Spleen (tissue), 11 donors: ENCODE data around the gene PCDHGA11. TPM values are rescaled to one million over a fixed set of nuclear protein-coding genes. Genes with fewer than 3 reads are reported as not detected.
"Not testable (repeated sequence)": the region's sequence is repeated elsewhere in the genome, so short reads cannot be mapped to it uniquely, and the experiment has no call there.

ENCODE experiments used
- DNase-seq: peaks from one replicate; pipeline ENCODE4 v3.0.0-alpha.2; 2020
- H3K27ac ChIP-seq, 8 donors: fragments of 200-600 bp; sonication (generic) in 7 of 8; 1 replicate in 4 of 8; 2 replicates in 4 of 8; pipeline versions ENCODE4 v1.5.0 to v1.8.0; 2016 to 2021; ENCODE audit warnings: inconsistent platforms in 4 of 8, mild to moderate bottlenecking in 4 of 8, moderate library complexity in 1 of 8
- H3K27me3 ChIP-seq, 7 donors: fragments of 200-600 bp; sonication (generic) in 6 of 7; replicated peaks in 1 of 7; 1 replicate in 4 of 7; 2 replicates in 3 of 7; pipeline versions ENCODE4 v1.5.0 to v1.8.0; 2016 to 2021; ENCODE audit warnings: inconsistent platforms in 3 of 7, mild to moderate bottlenecking in 1 of 7
- H3K36me3 ChIP-seq, 6 donors: fragments of 200-600 bp; sonication (generic) in 5 of 6; 1 replicate in 4 of 6; 2 replicates in 2 of 6; pipeline versions ENCODE4 v1.5.0 to v1.8.0; 2016 to 2021; ENCODE audit warnings: inconsistent platforms in 2 of 6
- H3K4me1 ChIP-seq, 6 donors: fragments of 200-600 bp; sonication (generic) in 5 of 6; 1 replicate in 3 of 6; 2 replicates in 3 of 6; pipeline versions ENCODE4 v1.5.0 to v1.8.0; 2016 to 2021; ENCODE audit warnings: inconsistent platforms in 3 of 6
- H3K4me3 ChIP-seq, 8 donors: fragments of 200-600 bp; sonication (generic) in 7 of 8; 1 replicate in 4 of 8; 2 replicates in 4 of 8; pipeline versions ENCODE4 v1.5.0 to v1.8.0; 2016 to 2021; ENCODE audit warnings: inconsistent platforms in 4 of 8, mild to moderate bottlenecking in 4 of 8, moderate library complexity in 2 of 8
- H3K9me3 ChIP-seq, 8 donors: fragments of 200-600 bp; sonication (generic) in 7 of 8; 1 replicate in 4 of 8; 2 replicates in 4 of 8; pipeline versions ENCODE4 v1.5.0 to v1.8.0; 2016 to 2021; ENCODE audit warnings: inconsistent platforms in 4 of 8
- POLR2A ChIP-seq, 3 donors: fragments of 450-650 bp; IDR thresholded peaks; one replicate each; pipeline ENCODE4 v1.5.1; 2017; ENCODE audit warnings: antibody characterized with exemption in 3 of 3, mild to moderate bottlenecking in 1 of 3
- POLR2AphosphoS5 ChIP-seq, 3 donors: sonication (generic); formaldehyde crosslinking; IDR thresholded peaks; one replicate each; pipeline ENCODE4 v1.5.1; 2017; ENCODE audit warnings: antibody characterized with exemption in 3 of 3
- WGBS, 5 donors: extraction: QIAGEN DNeasy Blood & Tissue Kit in 3 of 5; methylation state at CpG; one replicate each; pipeline versions ENCODE4 v1.1.5 to v1.1.7; 2013 to 2018; 5-methylcytosine and 5-hydroxymethylcytosine counted together
- intact Hi-C: fragments of 100-400 bp; cut with DNase I; formaldehyde crosslinking; loops from one replicate; pipeline ENCODE4 v1.15.0; 2023; ENCODE audit warnings: low total_unique reads
- polyA plus RNA-seq, 3 donors: library from polyadenylated mRNA; stranded (reverse); fragments of 200-250 nt; gene quantifications; one replicate each; pipeline ENCODE4 v1.2.1, GENCODE V29; 2013
- total RNA-seq, 7 donors: library from RNA; depleted of rRNA in 3 of 7; stranded (reverse); fragments of >200 nt in 3 of 7; fragmentation: NEBNext Ultra II Directional in 4 of 7; extraction: Animal tissue kit (Norgen Biotek cat#: 25700) in 4 of 7; gene quantifications; one replicate each; pipeline versions ENCODE4 v1.1.0 to v1.2.1, GENCODE V29; 2016 to 2021
- TF ChIP-seq, protein P1 (sequence below), 11 experiments: fragments of 200-600 bp in 7 of 11; fragments of 450-650 bp in 4 of 11; sonication (generic) in 4 of 11; IDR thresholded peaks in 8 of 11; conservative IDR thresholded peaks in 3 of 11; 1 replicate in 7 of 11; 2 replicates in 4 of 11; pipeline versions ENCODE4 v1.4.0 to v1.8.0; 2016 to 2021; ENCODE audit warnings: antibody characterized with exemption in 11 of 11, inconsistent platforms in 4 of 11, mild to moderate bottlenecking in 1 of 11
- donor health status: healthy with polysubstance abuse.
- donor health status: DM: no; HTN: no; CAD: no; lungs with moderate emphysema.
- donor health status: DM: no; HTN: no; CAD: no.
- donor health status: Bipolar disorder and iron deficiency.
- donor health status: healthy.
- donor health status: DM: no; HTN: no; CAD: no.
- donor health status: DM: yes; HTN: yes; CAD: no.

The PCDHGA11 gene
- total and polyA plus RNA-seq, 10 donors, result 0.13 to 5.7 (median 2.8) TPM

DNA sequence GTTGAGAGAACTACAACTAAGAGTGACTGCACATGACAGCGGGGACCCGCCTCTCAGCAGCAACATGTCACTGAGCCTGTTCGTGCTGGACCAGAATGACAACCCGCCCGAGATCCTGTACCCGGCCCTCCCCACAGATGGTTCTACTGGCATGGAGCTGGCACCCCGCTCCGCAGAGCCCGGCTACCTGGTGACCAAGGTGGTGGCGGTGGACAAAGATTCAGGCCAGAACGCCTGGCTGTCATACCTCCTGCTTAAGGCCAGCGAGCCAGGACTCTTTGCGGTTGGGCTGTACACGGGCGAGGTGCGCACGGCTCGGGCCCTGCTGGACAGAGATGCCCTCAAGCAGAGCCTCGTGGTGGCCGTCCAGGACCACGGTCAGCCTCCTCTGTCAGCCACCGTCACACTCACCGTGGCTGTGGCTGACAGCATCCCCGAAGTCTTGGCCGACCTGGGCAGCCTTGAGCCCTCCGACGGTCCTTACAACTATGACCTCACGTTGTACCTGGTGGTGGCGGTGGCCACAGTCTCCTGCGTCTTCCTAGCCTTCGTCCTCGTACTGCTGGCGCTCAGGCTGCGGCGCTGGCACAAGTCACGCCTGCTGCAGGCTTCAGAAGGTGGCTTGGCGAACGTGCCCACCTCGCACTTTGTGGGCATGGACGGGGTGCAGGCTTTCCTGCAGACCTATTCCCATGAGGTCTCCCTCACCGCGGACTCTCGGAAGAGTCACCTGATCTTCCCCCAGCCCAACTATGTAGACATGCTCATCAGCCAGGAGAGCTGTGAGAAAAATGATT is 36.2 kb upstream of the PCDHGA11 start:
- Histone ChIP-seq H3K4me1 (no peaks in the 10 kb centered on the region), H3K36me3 (peaks cover 0 to 5% (median 0%) of the 10 kb centered on the region in 6 donors), H3K27me3 (peaks cover 0 to 90% (median 25%) of the 10 kb centered on the region in 7 donors), H3K27ac (no peak overlapping the region), H3K9me3 (peaks cover 0 to 98% (median 96%) of the 10 kb centered on the region in 8 donors), H3K4me3 (no peak overlapping the region)
- TF ChIP-seq POLR2A (IDR thresholded peaks at IDR 0.05) (no peak), POLR2AphosphoS5 (IDR thresholded peaks at IDR 0.05) (no peak)
- TF ChIP-seq, protein P1, sequence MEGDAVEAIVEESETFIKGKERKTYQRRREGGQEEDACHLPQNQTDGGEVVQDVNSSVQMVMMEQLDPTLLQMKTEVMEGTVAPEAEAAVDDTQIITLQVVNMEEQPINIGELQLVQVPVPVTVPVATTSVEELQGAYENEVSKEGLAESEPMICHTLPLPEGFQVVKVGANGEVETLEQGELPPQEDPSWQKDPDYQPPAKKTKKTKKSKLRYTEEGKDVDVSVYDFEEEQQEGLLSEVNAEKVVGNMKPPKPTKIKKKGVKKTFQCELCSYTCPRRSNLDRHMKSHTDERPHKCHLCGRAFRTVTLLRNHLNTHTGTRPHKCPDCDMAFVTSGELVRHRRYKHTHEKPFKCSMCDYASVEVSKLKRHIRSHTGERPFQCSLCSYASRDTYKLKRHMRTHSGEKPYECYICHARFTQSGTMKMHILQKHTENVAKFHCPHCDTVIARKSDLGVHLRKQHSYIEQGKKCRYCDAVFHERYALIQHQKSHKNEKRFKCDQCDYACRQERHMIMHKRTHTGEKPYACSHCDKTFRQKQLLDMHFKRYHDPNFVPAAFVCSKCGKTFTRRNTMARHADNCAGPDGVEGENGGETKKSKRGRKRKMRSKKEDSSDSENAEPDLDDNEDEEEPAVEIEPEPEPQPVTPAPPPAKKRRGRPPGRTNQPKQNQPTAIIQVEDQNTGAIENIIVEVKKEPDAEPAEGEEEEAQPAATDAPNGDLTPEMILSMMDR (IDR thresholded peaks at IDR 0.05 in 8 of 11, conservative IDR thresholded peaks at IDR 0.05 in 3 of 11), result no peak
- WGBS, 5 donors, result 45 to 60% (median 52%) methylated on average over 26 to 43 of the region's 43 CpGs
- DNase-seq, result no peak
- intact Hi-C loops, result no loop called here

DNA sequence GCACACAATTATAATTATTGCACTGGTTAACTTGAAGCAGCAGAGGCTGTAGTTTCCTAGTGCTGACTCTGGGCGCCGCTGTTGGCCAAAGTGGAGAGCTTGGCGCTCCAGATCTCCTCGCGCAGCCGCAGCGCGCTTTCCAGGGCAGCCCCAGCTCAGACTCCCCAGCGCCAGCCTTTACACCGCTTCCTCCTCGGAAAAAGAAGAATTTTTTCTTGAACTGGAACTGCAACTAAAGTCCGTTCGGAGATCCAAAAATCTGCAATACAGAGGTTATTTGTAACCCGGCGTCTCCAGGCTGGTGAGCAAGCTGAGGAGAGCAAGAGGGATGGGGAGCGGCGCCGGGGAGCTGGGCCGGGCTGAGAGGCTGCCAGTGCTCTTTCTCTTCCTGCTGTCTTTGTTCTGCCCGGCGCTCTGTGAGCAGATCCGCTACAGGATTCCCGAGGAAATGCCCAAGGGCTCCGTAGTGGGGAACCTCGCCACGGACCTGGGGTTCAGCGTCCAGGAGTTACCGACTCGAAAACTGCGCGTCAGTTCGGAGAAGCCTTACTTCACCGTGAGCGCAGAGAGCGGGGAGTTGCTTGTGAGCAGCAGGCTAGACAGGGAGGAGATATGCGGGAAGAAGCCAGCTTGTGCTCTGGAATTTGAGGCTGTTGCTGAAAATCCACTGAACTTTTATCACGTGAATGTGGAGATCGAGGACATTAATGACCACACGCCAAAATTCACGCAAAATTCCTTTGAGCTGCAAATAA is 33.1 kb upstream of the PCDHGA11 start, which contains the start of gene PCDHGB4:
Gene PCDHGB4 (plus strand): TSS at position 142 of the 755 bp plus-strand sequence. CDS start 187 bp downstream, at position 329.
- H3K27ac ChIP-seq, DNase-seq, H3K4me1 ChIP-seq, intact Hi-C loops, H3K36me3 ChIP-seq: not testable (repeated sequence)
- Histone ChIP-seq H3K4me3 (peak within 1 kb of the TSS in 2 of 8 donors; percentile 2 to 50), H3K9me3 (peaks cover 0 to 97% (median 96%) of the 10 kb centered on the region in 8 donors), H3K27me3 (peaks cover 0 to 96% (median 16%) of the 10 kb centered on the region in 7 donors)
- TF ChIP-seq, protein P1 (IDR thresholded peaks at IDR 0.05 in 8 of 11, conservative IDR thresholded peaks at IDR 0.05 in 3 of 11), result peak in 4 of 11 experiments; percentile 19 to 33 (median 26)
- 12 to 20% (median 16%) methylated on average over 19 to 21 of the region's 40 CpGs for WGBS, 5 donors

DNA sequence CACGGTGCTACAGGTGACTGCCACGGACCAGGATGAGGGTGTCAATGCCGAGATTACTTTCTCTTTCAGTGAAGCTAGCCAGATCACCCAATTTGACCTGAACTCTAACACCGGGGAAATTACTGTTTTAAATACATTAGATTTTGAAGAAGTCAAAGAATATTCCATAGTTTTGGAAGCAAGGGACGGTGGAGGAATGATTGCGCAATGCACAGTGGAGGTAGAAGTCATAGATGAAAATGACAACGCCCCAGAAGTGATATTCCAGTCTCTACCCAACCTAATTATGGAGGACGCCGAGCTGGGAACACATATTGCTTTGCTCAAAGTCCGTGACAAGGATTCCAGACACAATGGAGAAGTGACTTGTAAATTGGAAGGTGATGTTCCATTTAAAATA is 32.2 kb upstream of the PCDHGA11 start:
- Histone ChIP-seq H3K4me3 (no peak overlapping the region), H3K9me3 (peaks cover 0 to 97% (median 96%) of the 10 kb centered on the region in 8 donors), H3K4me1 (no peaks in the 10 kb centered on the region), H3K27ac (no peak overlapping the region), H3K27me3 (peaks cover 0 to 96% (median 8%) of the 10 kb centered on the region in 7 donors), H3K36me3 (peaks cover 0 to 10% (median 0%) of the 10 kb centered on the region in 6 donors)
- WGBS, 5 donors, result 44 to 54% (median 48%) methylated on average over 10 of the region's 10 CpGs
- no peak for TF ChIP-seq POLR2AphosphoS5 (IDR thresholded peaks at IDR 0.05)
- no peak for TF ChIP-seq POLR2A (IDR thresholded peaks at IDR 0.05)
- intact Hi-C loops, result no loop called here
- no peak for DNase-seq

DNA sequence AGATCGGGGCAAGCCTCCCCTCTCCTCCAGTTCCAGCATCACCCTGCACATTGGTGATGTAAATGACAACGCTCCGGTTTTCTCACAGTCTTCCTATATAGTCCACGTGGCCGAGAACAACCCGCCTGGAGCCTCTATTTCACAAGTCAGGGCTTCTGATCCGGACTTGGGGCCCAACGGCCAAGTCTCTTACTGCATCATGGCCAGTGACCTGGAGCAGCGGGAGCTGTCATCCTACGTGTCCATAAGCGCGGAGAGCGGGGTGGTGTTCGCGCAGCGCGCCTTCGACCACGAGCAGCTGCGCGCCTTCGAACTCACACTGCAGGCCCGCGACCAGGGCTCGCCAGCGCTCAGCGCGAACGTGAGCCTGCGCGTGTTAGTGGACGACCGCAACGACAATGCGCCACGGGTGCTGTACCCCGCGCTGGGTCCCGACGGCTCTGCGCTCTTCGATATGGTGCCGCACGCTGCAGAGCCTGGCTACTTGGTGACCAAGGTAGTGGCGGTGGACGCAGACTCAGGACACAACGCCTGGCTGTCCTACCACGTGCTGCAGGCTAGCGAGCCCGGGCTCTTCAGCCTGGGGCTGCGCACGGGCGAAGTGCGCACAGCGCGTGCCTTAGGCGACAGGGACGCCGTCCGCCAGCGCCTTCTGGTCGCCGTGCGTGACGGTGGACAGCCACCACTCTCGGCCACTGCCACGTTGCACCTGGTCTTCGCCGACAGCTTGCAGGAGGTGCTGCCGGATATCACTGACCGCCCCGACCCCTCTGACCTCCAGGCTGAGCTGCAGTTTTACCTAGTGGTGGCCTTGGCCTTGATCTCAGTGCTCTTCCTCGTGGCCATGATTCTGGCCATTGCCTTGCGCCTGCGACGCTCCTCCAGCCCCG is 31.5 kb upstream of the PCDHGA11 start:
- Histone ChIP-seq H3K27ac (no peak overlapping the region), H3K36me3 (peaks cover 0 to 10% (median 0%) of the 10 kb centered on the region in 6 donors), H3K27me3 (peaks cover 0 to 96% (median 7%) of the 10 kb centered on the region in 7 donors), H3K9me3 (peaks cover 0 to 97% (median 96%) of the 10 kb centered on the region in 8 donors), H3K4me3 (peak overlapping the region in 1 of 8 donors; percentile 9), H3K4me1 (no peaks in the 10 kb centered on the region)
- no peak for TF ChIP-seq POLR2AphosphoS5 (IDR thresholded peaks at IDR 0.05)
- TF ChIP-seq, protein P1 (IDR thresholded peaks at IDR 0.05 in 8 of 11, conservative IDR thresholded peaks at IDR 0.05 in 3 of 11), result no peak
- TF ChIP-seq POLR2A (IDR thresholded peaks at IDR 0.05), result no peak
- DNase-seq, result no peak
- intact Hi-C loops, result no loop called here
- 41 to 53% (median 47%) methylated on average over 51 to 77 of the region's 77 CpGs for WGBS, 5 donors
